NB4 (cell line): ENCODE results near the gene STEAP4.
"Not testable (repeated sequence)": the region's sequence is repeated elsewhere in the genome, so short reads cannot be mapped to it uniquely, and the experiment has no call there.

Experiments used
- DNase-seq: peaks from one replicate; pipeline ENCODE4 v3.0.0; 2010; ENCODE audit warnings: low read depth
- H3K4me3 ChIP-seq: one replicate; pipeline ENCODE4 v1.5.1; 2011; ENCODE audit warnings: mild to moderate bottlenecking, low read depth, low read length, moderate library complexity
- CTCF ChIP-seq: IDR thresholded peaks from one replicate; pipeline ENCODE4 v1.5.1; 2012; ENCODE audit warnings: low read depth, low read length
- MAX ChIP-seq: IDR thresholded peaks from 2 replicates; pipeline ENCODE4 v1.6.1; 2011; ENCODE audit warnings: low read depth, low read length
- MYC ChIP-seq: IDR thresholded peaks from 2 replicates; pipeline ENCODE4 v1.6.1; 2011; ENCODE audit warnings: low read depth, low read length
- POLR2A ChIP-seq: IDR thresholded peaks from 2 replicates; pipeline ENCODE4 v1.6.1; 2011; ENCODE audit warnings: mild to moderate bottlenecking; ENCODE audit not compliant: insufficient read length; ENCODE audit errors: extremely low read depth

The STEAP4 gene

GRCh38 chr7:88280801-88281200, 25.9 kb downstream of the STEAP4 start:
- H3K4me3 ChIP-seq = no peak overlapping the region
- TF ChIP-seq CTCF (no peak), MAX (no peak)
- no peak for DNase-seq

- no peak for DNase-seq
- no peak for TF ChIP-seq POLR2A
- no peak for TF ChIP-seq MAX
- TF ChIP-seq CTCF = no peak
- no peak overlapping the region for H3K4me3 ChIP-seq
Observed at GRCh38 chr7:88279323-88279722, 27.4 kb downstream of the STEAP4 start.

GRCh38 chr7:88278881-88279280, 27.8 kb downstream of the STEAP4 start:
- DNase-seq = peak; percentile 58
- TF ChIP-seq CTCF (no peak), POLR2A (no peak), MAX (no peak), MYC (no peak)
- H3K4me3 ChIP-seq = no peak overlapping the region

- H3K4me3 ChIP-seq = no peak overlapping the region
- DNase-seq = no peak
- TF ChIP-seq MYC (no peak), CTCF (no peak), MAX (no peak), POLR2A (no peak)
Observed at GRCh38 chr7:88276605-88277153, 30.0 kb downstream of the STEAP4 start.

- DNase-seq, H3K4me3 ChIP-seq: not testable (repeated sequence)
Observed at GRCh38 chr7:88274856-88275255, 31.8 kb downstream of the STEAP4 start.

- no peak for DNase-seq
- H3K4me3 ChIP-seq = no peak overlapping the region
- no peak for TF ChIP-seq POLR2A
Observed at GRCh38 chr7:88269586-88269985, 37.1 kb downstream of the STEAP4 start.

GRCh38 chr7:88268858-88269257, 37.8 kb downstream of the STEAP4 start:
- no peak for TF ChIP-seq POLR2A
- no peak overlapping the region for H3K4me3 ChIP-seq
- DNase-seq = peak; percentile 49

- DNase-seq = no peak
- TF ChIP-seq MYC (no peak), POLR2A (no peak)
- no peak overlapping the region for H3K4me3 ChIP-seq
Observed at GRCh38 chr7:88268051-88268450, 38.6 kb downstream of the STEAP4 start.
